ENCODE data around the gene SLC43A2. TPM values are rescaled to one million over a fixed set of nuclear protein-coding genes. Genes with fewer than 3 reads are reported as not detected.

Gene SLC43A2
- total RNA-seq, 1 experiment from 2014 or later = 11.0 TPM

DNA sequence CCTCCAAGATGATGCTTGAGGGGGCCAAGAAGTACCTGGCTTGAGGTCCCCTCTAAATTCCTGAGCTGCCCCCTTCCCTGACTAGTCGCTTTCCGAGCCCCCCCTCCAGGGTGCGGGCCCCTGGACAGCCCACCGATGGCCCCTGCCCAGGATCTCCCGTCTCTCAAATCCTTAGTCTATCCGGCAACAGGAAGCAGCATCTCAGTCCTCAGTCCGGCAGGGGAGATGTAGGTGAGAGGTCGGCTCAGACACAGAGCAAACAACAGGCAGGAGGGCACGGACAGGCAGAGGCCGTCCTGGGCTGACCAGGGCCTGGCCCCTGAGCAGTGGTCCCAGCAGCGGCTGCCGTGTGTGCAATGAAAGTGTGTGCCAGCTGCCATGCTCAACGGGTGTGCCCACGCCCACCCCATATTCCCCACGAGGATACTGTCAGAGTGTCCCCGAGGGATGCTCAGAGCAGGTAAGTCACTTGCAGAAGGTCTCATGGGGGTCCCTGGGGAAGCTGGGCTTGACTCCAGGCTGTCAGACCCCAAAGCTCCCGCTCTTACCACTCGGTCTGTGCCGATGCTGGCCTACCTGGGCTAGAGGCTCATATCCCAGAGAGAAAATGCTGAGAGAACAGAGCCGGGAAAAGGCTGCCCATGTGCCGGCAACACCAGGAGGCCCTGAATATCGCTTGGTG lies 7.2 kb downstream of the SLC43A2 start:
- Mint-ChIP-seq H3K4me1 (peaks cover 12% of the 10 kb centered on the region), H3K27ac (no peak overlapping the region), H3K27me3 (ENCODE audit: low read depth) (no peaks in the 10 kb centered on the region), H3K4me3 (no peak overlapping the region), H3K9me3 (no peaks in the 10 kb centered on the region), H3K36me3 (no peaks in the 10 kb centered on the region)
- ChIA-PET POLR2A (no interaction called here), CTCF (interaction anchor here (2.0 to 2.5 kb wide), 2 partner anchors 8 to 28 kb away, joined by 9 to 11 read pairs; partner anchors contain the start of genes RILP and SLC43A2)
- TF ChIP-seq SMAD3 (CRISPR knock-in tag; IDR thresholded peaks at IDR 0.05; ENCODE audit: borderline replicate concordance) (no peak), NR2C2 (CRISPR knock-in tag; IDR thresholded peaks at IDR 0.05) (no peak), ZNF232 (CRISPR knock-in tag; IDR thresholded peaks at IDR 0.05) (no peak), JUN (CRISPR knock-in tag; IDR thresholded peaks at IDR 0.05) (no peak), MLX (CRISPR knock-in tag; IDR thresholded peaks at IDR 0.05) (no peak), ZSCAN18 (CRISPR knock-in tag; IDR thresholded peaks at IDR 0.05) (no peak), CREB1 (CRISPR knock-in tag; IDR thresholded peaks at IDR 0.05) (no peak), NFE2L1 (CRISPR knock-in tag; IDR thresholded peaks at IDR 0.05) (no peak), RELA (CRISPR knock-in tag; IDR thresholded peaks at IDR 0.05; ENCODE audit: borderline replicate concordance) (no peak), AR (CRISPR knock-in tag; IDR thresholded peaks at IDR 0.05) (no peak), ZNF423 (CRISPR knock-in tag; IDR thresholded peaks at IDR 0.05) (no peak)
- TF ChIP-seq, protein P1, sequence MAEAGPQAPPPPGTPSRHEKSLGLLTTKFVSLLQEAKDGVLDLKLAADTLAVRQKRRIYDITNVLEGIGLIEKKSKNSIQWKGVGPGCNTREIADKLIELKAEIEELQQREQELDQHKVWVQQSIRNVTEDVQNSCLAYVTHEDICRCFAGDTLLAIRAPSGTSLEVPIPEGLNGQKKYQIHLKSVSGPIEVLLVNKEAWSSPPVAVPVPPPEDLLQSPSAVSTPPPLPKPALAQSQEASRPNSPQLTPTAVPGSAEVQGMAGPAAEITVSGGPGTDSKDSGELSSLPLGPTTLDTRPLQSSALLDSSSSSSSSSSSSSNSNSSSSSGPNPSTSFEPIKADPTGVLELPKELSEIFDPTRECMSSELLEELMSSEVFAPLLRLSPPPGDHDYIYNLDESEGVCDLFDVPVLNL (CRISPR knock-in tag; IDR thresholded peaks at IDR 0.05; ENCODE audit: borderline replicate concordance, low read depth) = no peak
- DNase-seq (ENCODE audit: low spot score) (no peak), ATAC-seq (no peak)

DNA sequence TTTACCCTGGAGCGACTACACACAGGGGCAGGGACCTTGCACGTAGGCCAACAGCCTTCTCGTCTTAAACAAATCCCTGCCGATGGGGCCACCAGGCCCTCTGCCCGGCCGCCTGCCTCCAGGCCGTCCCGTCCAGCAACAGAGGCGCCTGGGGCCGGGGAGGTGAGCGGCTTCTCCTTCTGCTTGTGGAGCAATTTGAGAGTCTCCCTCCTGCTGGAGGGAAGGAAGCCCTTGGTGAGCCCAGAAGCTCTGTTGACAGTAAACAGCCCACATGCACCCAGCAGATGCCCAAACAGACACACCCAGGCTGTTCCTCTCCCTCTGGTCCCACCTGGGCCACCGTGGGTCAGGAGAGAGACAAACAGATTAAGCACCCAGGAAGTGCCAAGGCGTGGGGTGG lies 8.1 kb downstream of the SLC43A2 start:
- DNase-seq (ENCODE audit: low spot score) (no peak), ATAC-seq (no peak)
- H3K27ac Mint-ChIP-seq = 0 out of 2 replicates have a peak overlapping the region, but pooled peaks have one; percentile 80
- no peaks in the 10 kb centered on the region for H3K9me3 Mint-ChIP-seq
- ChIA-PET CTCF (interaction anchor here (2.5 kb wide), 1 partner anchor 9 kb away, joined by 11 read pairs; the partner anchor contains the start of gene SLC43A2), POLR2A (no interaction called here)
- H3K27me3 Mint-ChIP-seq (ENCODE audit: low read depth) = no peaks in the 10 kb centered on the region
- no peaks in the 10 kb centered on the region for H3K36me3 Mint-ChIP-seq
- H3K4me3 Mint-ChIP-seq = no peak overlapping the region
- H3K4me1 Mint-ChIP-seq = peaks cover 3% of the 10 kb centered on the region
- TF ChIP-seq ZNF281 (CRISPR knock-in tag; IDR thresholded peaks at IDR 0.05) (no peak), CREM (CRISPR knock-in tag; IDR thresholded peaks at IDR 0.05) (no peak), ZNF671 (CRISPR knock-in tag; IDR thresholded peaks at IDR 0.05) (no peak), MLX (CRISPR knock-in tag; IDR thresholded peaks at IDR 0.05) (no peak), HMGA2 (CRISPR knock-in tag; IDR thresholded peaks at IDR 0.05) (no peak), ZNF121 (CRISPR knock-in tag; IDR thresholded peaks at IDR 0.05) (no peak), USF2 (CRISPR knock-in tag; IDR thresholded peaks at IDR 0.05) (no peak), NFATC4 (CRISPR knock-in tag; IDR thresholded peaks at IDR 0.05) (no peak)
- TF ChIP-seq, protein P2, sequence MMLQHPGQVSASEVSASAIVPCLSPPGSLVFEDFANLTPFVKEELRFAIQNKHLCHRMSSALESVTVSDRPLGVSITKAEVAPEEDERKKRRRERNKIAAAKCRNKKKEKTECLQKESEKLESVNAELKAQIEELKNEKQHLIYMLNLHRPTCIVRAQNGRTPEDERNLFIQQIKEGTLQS (CRISPR knock-in tag; conservative IDR thresholded peaks at IDR 0.05) = no peak
- TF ChIP-seq, protein P3, sequence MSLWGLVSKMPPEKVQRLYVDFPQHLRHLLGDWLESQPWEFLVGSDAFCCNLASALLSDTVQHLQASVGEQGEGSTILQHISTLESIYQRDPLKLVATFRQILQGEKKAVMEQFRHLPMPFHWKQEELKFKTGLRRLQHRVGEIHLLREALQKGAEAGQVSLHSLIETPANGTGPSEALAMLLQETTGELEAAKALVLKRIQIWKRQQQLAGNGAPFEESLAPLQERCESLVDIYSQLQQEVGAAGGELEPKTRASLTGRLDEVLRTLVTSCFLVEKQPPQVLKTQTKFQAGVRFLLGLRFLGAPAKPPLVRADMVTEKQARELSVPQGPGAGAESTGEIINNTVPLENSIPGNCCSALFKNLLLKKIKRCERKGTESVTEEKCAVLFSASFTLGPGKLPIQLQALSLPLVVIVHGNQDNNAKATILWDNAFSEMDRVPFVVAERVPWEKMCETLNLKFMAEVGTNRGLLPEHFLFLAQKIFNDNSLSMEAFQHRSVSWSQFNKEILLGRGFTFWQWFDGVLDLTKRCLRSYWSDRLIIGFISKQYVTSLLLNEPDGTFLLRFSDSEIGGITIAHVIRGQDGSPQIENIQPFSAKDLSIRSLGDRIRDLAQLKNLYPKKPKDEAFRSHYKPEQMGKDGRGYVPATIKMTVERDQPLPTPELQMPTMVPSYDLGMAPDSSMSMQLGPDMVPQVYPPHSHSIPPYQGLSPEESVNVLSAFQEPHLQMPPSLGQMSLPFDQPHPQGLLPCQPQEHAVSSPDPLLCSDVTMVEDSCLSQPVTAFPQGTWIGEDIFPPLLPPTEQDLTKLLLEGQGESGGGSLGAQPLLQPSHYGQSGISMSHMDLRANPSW (CRISPR knock-in tag; conservative IDR thresholded peaks at IDR 0.05; ENCODE audit: low read depth) = no peak
